ENCODE data around the gene PSMG1.

Gene PSMG1

DNA sequence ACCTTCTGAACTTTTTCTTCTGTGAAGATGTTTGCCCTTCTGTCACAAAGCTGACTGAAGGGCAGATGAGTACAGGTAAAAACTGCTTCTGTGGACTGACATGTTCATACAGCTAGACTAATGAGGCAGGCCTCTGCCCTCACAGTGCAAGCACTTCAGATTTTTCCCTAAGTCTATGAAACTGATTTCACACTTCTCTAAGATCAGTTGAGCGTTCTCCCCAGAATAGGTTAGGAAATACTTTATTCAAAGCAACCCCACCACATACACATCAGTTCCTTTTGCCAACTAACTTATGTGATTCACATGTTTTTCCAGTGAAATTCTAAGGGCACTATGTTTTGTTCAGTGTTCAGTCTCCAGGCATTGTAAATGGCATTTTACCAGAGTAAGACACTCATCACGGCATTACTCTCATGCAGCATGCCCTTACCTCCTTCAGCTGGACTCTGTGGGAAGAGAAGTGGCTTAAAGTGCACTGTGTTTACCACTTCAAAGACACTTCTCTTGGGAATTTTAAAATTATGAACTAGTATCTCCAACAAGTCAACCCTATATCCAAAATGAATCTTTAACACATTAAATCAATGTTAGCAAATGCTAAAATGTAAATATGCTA lies 5.4 kb upstream of the PSMG1 start:
- H3K4me3 ChIP-seq (ENCODE audit: low read depth, low read length): no peak overlapping the region
- no peak for DNase-seq (ENCODE audit: low read depth)
- TF ChIP-seq, protein P1, sequence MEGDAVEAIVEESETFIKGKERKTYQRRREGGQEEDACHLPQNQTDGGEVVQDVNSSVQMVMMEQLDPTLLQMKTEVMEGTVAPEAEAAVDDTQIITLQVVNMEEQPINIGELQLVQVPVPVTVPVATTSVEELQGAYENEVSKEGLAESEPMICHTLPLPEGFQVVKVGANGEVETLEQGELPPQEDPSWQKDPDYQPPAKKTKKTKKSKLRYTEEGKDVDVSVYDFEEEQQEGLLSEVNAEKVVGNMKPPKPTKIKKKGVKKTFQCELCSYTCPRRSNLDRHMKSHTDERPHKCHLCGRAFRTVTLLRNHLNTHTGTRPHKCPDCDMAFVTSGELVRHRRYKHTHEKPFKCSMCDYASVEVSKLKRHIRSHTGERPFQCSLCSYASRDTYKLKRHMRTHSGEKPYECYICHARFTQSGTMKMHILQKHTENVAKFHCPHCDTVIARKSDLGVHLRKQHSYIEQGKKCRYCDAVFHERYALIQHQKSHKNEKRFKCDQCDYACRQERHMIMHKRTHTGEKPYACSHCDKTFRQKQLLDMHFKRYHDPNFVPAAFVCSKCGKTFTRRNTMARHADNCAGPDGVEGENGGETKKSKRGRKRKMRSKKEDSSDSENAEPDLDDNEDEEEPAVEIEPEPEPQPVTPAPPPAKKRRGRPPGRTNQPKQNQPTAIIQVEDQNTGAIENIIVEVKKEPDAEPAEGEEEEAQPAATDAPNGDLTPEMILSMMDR (IDR thresholded peaks at IDR 0.05; ENCODE audit: insufficient read depth, low read depth, low read length, missing control alignments): no peak

DNA sequence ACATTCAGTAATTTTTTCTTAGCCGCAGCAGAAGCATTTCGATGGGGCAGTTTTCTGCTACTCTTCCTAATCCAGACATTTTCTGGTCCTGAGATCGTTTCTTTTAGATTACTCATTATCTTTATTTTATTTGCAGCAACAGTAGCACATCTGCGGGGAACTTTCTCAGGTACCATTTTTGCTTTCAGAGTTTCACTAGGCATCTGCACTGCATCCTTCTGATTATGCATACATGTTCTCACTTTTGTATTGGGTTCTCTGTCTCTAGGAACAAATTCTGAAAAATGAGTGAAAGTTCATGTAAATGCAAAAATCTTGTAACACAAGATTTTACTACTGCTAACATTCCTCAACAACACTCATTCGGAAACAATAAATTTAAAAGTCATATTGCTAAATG lies 3.9 kb upstream of the PSMG1 start:
- peak; percentile 48 for DNase-seq (ENCODE audit: low read depth)
- no peak overlapping the region for H3K4me3 ChIP-seq (ENCODE audit: low read depth, low read length)
- TF ChIP-seq, protein P1 (IDR thresholded peaks at IDR 0.05; ENCODE audit: insufficient read depth, low read depth, low read length, missing control alignments): no peak

DNA sequence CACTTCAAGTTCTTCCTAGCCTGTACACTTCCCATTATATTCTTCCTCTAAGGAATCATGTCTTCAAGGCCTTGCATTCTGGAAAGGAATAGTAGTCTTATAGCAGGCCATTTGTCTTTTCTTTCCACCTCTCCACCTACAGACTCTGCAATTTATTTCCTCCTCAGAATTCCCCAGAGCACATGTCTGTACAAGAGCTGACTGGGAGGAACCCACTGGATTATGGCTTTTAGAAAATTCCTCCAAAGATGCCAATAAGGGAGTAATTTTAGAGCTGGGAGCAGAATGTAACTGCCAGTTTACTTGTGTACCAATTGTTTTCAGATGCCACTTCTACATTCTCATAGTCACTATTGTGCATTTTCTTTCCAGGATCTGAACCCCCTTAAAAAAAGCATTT lies 3.4 kb upstream of the PSMG1 start:
- TF ChIP-seq, protein P1 (IDR thresholded peaks at IDR 0.05; ENCODE audit: insufficient read depth, low read depth, low read length, missing control alignments): no peak
- no peak overlapping the region for H3K4me3 ChIP-seq (ENCODE audit: low read depth, low read length)
- no peak for DNase-seq (ENCODE audit: low read depth)

DNA sequence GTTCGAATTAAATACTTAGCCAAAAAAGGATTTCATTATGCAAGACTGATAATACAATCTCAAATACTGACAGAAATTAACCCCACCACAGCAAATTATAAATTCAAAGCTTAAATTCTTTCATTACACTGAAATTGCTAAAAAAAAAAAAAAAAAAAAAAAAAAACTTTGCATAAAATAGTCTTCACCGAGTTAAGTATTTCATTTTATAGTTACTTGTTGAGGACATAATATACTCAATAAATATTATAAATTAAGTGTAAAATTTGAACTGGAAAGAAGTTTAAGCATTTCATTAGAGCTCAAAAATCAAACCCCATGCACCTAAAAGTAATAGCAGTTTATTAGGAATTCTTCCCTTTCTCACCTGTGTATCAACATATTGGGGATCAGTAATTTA lies 1.9 kb upstream of the PSMG1 start:
- peak overlapping the region; percentile 99 for H3K4me3 ChIP-seq (ENCODE audit: low read depth, low read length)
- TF ChIP-seq, protein P1 (IDR thresholded peaks at IDR 0.05; ENCODE audit: insufficient read depth, low read depth, low read length, missing control alignments): no peak

DNA sequence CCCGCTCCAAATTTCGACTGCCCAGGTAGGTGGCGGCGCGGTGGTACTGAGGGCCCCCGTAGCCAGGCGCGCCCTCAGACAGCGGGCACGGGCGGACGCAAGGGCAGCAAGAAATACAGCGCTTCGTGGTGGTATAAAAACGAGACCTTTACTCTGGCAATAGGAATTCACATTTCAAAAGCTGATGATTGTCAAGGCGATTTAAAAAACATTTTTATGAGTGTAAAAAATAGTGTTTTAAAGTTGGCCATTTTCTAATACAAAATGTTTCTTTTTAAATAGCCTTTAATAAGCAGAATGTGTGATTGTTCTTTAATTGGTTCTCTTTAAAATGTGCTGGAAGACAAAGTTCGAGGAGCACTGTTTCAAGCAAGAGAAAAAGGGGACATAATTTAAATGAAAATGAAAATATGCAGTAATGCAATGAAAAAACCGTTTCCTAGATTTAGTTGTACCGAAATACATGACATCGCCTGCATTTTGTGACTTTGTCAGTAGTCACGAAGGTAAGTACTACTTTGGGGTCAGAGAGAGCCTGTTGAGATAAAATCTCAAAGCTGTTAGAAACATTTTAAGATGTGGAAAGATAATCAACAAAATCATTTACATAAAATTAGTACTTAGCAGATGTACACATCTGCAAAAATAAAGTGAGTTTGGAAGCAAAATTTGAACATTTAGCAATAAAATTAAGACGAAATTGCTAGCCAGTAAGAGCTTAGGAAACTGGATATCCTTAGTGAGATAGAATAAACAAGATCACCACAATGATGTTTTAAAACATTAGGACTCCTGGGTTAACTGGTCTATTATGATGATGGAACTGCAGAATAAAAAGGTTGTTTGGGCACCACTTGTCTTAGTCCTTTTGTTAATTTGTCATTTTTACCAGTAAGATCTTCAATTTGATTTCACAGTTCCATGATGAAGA lies 1.1 kb upstream of the PSMG1 start:
- peak; percentile 35 for DNase-seq (ENCODE audit: low read depth)
- H3K4me3 ChIP-seq (ENCODE audit: low read depth, low read length): peak overlapping the region; percentile 99
- TF ChIP-seq, protein P1 (IDR thresholded peaks at IDR 0.05; ENCODE audit: insufficient read depth, low read depth, low read length, missing control alignments): no peak

More for the DNA sequence above, 1.9 kb upstream of the PSMG1 start:
- no peak for DNase-seq (ENCODE audit: low read depth)

DNA sequence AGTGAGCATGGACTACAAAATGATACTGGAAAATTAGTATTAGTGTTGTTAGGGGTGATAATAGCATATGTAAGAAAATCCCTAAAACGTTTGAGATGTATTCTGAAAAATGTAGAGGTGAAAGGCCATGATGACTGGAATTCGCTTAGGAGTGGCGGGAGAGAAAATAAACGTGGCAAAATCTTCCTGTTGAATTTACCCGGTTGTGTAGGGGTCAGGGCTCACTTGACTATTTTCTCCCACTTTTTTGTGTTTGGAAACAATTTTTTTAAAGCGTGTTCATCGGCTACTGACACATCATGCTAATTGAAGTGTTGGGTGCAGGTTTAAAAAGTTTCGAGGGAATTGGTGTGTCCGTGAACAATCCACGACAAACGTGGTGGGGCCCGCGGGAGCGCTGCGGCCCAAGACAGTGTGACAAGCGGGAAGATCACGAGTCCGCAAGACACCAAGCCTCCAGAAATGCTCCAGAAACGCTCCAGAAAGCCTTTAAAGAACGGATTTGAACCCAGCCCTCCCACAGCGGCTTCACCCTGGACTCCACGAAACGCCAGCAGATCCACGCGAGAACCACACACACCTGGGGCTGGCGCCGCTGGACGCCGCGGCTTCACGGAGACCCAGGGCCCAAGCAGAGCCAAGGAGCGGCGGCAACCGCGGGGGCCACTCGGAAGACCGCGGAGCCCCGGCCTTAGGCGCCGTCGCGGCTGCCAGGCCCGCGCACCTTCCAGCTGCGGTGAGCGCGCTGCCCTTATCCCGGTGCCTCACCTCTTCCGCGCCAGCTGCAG lies 573 bp downstream of the PSMG1 start:
- TF ChIP-seq, protein P1 (IDR thresholded peaks at IDR 0.05; ENCODE audit: insufficient read depth, low read depth, low read length, missing control alignments): no peak
- H3K4me3 ChIP-seq (ENCODE audit: low read depth, low read length): peak overlapping the region; percentile 99
- no peak for DNase-seq (ENCODE audit: low read depth)
